ENCODE measurements around the gene SPATA20. TPM values are rescaled to one million over a fixed set of nuclear protein-coding genes. Genes with fewer than 3 reads are reported as not detected.

SPATA20 gene
- total and polyA plus RNA-seq, 2 experiments from 2014 or later, result 89.9 to 146 TPM

DNA sequence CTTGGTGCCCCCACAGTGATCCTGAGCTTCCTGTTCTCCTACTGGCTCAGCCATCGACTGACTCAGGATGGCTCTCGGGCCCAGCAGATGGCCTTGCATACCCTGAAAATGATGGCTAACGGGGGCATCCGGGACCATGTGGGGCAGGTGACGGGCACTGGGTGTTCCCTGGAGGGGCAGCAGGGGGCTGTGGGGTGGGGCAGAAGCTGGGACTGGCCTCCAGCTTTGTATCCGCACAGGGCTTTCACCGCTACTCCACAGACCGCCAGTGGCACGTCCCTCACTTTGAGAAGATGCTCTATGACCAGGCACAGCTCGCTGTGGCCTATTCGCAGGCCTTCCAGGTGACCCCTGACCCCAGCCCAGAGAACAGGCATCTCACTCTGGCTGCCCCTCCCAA lies 3.0 kb downstream of the SPATA20 start:
- Histone ChIP-seq H3K9me3 (ENCODE audit: low read depth) (no peaks in the 10 kb centered on the region), H3F3A (ENCODE audit: insufficient read depth) (no peaks in the 10 kb centered on the region), H3K9me2 (ENCODE audit: insufficient read depth) (no peaks in the 10 kb centered on the region), H3K27ac (no peak overlapping the region), H3K9ac (no peak overlapping the region), H2AFZ (no peak overlapping the region), H3K4me3 (no peak overlapping the region), H3K4me1 (ENCODE audit: insufficient read depth) (peaks cover 6% of the 10 kb centered on the region; the same call in 1 of the 2 replicates), H3K4me2 (ENCODE audit: unreplicated experiment) (no peak overlapping the region), H4K20me1 (ENCODE audit: insufficient read depth) (no peaks in the 10 kb centered on the region), H3K79me2 (ENCODE audit: insufficient read depth) (peaks cover 15% of the 10 kb centered on the region), H3K27me3 (replicated peaks; ENCODE audit: insufficient read depth) (no peaks in the 10 kb centered on the region), H3K36me3 (ENCODE audit: low read depth) (no peaks in the 10 kb centered on the region)
- in situ Hi-C loops (cut with MboI), result loop anchor here (5.0 kb wide), 1 partner anchor 147 kb away; no protein-coding TSS in a partner anchor
- DNase-seq, result no peak
- no peak for TF ChIP-seq EZH2phosphoT487 (IDR thresholded peaks at IDR 0.05; ENCODE audit: insufficient read depth, low read depth)
- no peak for TF ChIP-seq EZH2 (IDR thresholded peaks at IDR 0.05; ENCODE audit: insufficient read depth, poor library complexity, severe bottlenecking)
- WGBS, 2 experiments (ENCODE audit: low coverage in 1 of 2, low lambda C conversion rate in 2 of 2, missing lambda C conversion rate in 2 of 2), result 93 to 99% methylated on average over 11 of the region's 11 CpGs

DNA sequence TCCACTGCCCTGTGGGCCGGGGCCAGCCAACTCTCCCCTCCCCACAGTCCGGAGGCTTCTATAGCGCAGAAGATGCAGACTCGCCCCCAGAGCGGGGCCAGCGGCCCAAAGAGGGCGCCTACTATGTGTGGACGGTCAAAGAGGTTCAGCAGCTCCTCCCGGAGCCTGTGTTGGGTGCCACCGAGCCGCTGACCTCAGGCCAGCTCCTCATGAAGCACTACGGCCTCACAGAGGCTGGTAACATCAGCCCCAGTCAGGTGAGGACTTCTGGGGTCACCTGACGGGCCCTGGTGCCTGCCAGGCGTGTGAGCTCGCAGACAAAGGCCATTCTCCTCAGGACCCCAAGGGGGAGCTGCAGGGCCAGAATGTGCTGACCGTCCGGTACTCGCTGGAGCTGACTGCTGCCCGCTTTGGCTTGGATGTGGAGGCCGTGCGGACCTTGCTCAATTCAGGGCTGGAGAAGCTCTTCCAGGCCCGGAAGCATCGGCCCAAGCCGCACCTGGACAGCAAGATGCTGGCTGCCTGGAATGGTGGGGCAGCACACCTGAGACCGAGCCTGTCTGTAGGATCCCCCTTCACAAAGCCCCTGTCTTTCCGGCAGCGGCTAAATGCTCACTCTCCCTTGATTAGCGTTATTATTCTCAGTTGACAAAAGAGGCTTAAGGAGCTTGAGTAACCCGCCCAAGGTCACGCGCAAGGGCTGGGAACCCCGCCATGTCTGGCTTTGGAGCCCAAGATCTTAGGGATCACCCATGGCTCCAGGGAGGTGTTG lies 3.9 kb downstream of the SPATA20 start:
- no peak overlapping the region for H2AFZ ChIP-seq
- no peaks in the 10 kb centered on the region for H3K9me3 ChIP-seq (ENCODE audit: low read depth)
- DNase-seq, result peak; percentile 93
- H4K20me1 ChIP-seq (ENCODE audit: insufficient read depth), result no peaks in the 10 kb centered on the region
- H3K79me2 ChIP-seq (ENCODE audit: insufficient read depth), result peaks cover 15% of the 10 kb centered on the region
- TF ChIP-seq EZH2phosphoT487 (IDR thresholded peaks at IDR 0.05; ENCODE audit: insufficient read depth, low read depth) (no peak), EZH2 (IDR thresholded peaks at IDR 0.05; ENCODE audit: insufficient read depth, poor library complexity, severe bottlenecking) (no peak)
- H3K36me3 ChIP-seq (ENCODE audit: low read depth), result no peaks in the 10 kb centered on the region
- no peaks in the 10 kb centered on the region for H3K27me3 ChIP-seq (replicated peaks; ENCODE audit: insufficient read depth)
- H3K9me2 ChIP-seq (ENCODE audit: insufficient read depth), result no peaks in the 10 kb centered on the region
- no peaks in the 10 kb centered on the region for H3F3A ChIP-seq (ENCODE audit: insufficient read depth)
- H3K27ac ChIP-seq, result no peak overlapping the region
- H3K4me3 ChIP-seq, result no peak overlapping the region
- in situ Hi-C loops (cut with MboI), result no loop called here
- H3K4me1 ChIP-seq (ENCODE audit: insufficient read depth), result peaks cover 6% of the 10 kb centered on the region; the same call in 1 of the 2 replicates
- H3K9ac ChIP-seq, result no peak overlapping the region
- H3K4me2 ChIP-seq (ENCODE audit: unreplicated experiment), result no peak overlapping the region
- WGBS, 2 experiments (ENCODE audit: low coverage in 1 of 2, low lambda C conversion rate in 2 of 2, missing lambda C conversion rate in 2 of 2), result 50 to 52% methylated on average over 30 to 32 of the region's 32 CpGs

GRCh38 chr17:50551433-50551815 lies 4.5 kb downstream of the SPATA20 start:
- Histone ChIP-seq H3K9me2 (ENCODE audit: insufficient read depth) (no peaks in the 10 kb centered on the region), H3K27ac (no peak overlapping the region), H3K79me2 (ENCODE audit: insufficient read depth) (peaks cover 15% of the 10 kb centered on the region), H3K4me2 (ENCODE audit: unreplicated experiment) (no peak overlapping the region), H3K9ac (no peak overlapping the region), H3K4me1 (ENCODE audit: insufficient read depth) (peaks cover 6% of the 10 kb centered on the region; the same call in 1 of the 2 replicates), H3K27me3 (replicated peaks; ENCODE audit: insufficient read depth) (no peaks in the 10 kb centered on the region), H3K36me3 (ENCODE audit: low read depth) (no peaks in the 10 kb centered on the region), H3F3A (ENCODE audit: insufficient read depth) (no peaks in the 10 kb centered on the region), H2AFZ (no peak overlapping the region), H3K4me3 (no peak overlapping the region), H3K9me3 (ENCODE audit: low read depth) (no peaks in the 10 kb centered on the region), H4K20me1 (ENCODE audit: insufficient read depth) (no peaks in the 10 kb centered on the region)
- in situ Hi-C loops (cut with MboI), result no loop called here
- TF ChIP-seq EZH2 (IDR thresholded peaks at IDR 0.05; ENCODE audit: insufficient read depth, poor library complexity, severe bottlenecking) (no peak), EZH2phosphoT487 (IDR thresholded peaks at IDR 0.05; ENCODE audit: insufficient read depth, low read depth) (no peak)
- no peak for DNase-seq
- WGBS, 2 experiments (ENCODE audit: low coverage in 1 of 2, low lambda C conversion rate in 2 of 2, missing lambda C conversion rate in 2 of 2), result 97 to 100% methylated on average over 8 of the region's 8 CpGs

DNA sequence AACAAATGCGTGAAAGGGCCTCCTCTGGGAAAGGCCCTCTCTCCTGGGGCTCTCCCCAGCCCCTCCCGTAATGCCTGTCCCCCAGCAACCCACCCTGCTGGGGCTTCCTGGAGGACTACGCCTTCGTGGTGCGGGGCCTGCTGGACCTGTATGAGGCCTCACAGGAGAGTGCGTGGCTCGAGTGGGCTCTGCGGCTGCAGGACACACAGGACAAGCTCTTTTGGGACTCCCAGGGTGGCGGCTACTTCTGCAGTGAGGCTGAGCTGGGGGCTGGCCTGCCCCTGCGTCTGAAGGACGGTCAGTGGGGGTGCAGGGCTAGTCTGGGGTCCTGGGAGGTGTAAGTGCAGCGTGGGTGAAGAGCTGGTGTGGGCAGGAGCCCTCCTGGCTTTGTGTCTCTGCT lies 4.9 kb downstream of the SPATA20 start:
- Histone ChIP-seq H3K4me1 (ENCODE audit: insufficient read depth) (peaks cover 6% of the 10 kb centered on the region; the same call in 1 of the 2 replicates), H3K79me2 (ENCODE audit: insufficient read depth) (peaks cover 15% of the 10 kb centered on the region), H3K27me3 (replicated peaks; ENCODE audit: insufficient read depth) (no peaks in the 10 kb centered on the region), H3K36me3 (ENCODE audit: low read depth) (no peaks in the 10 kb centered on the region), H3K4me3 (no peak overlapping the region), H3K4me2 (ENCODE audit: unreplicated experiment) (no peak overlapping the region), H3F3A (ENCODE audit: insufficient read depth) (no peaks in the 10 kb centered on the region), H3K27ac (no peak overlapping the region), H3K9ac (no peak overlapping the region), H4K20me1 (ENCODE audit: insufficient read depth) (no peaks in the 10 kb centered on the region), H3K9me2 (ENCODE audit: insufficient read depth) (no peaks in the 10 kb centered on the region), H2AFZ (no peak overlapping the region), H3K9me3 (ENCODE audit: low read depth) (no peaks in the 10 kb centered on the region)
- WGBS, 2 experiments (ENCODE audit: low coverage in 1 of 2, low lambda C conversion rate in 2 of 2, missing lambda C conversion rate in 2 of 2), result 88 to 92% methylated on average over 12 of the region's 12 CpGs
- no peak for DNase-seq
- TF ChIP-seq EZH2 (IDR thresholded peaks at IDR 0.05; ENCODE audit: insufficient read depth, poor library complexity, severe bottlenecking) (no peak), EZH2phosphoT487 (IDR thresholded peaks at IDR 0.05; ENCODE audit: insufficient read depth, low read depth) (no peak)
- in situ Hi-C loops (cut with MboI), result no loop called here
